NCI-H2107 treated with DMSO at 0.1 percent for 48 hours (cell line): ENCODE results near the gene NPHP3.
"Not testable (repeated sequence)": the region's sequence is repeated elsewhere in the genome, so short reads cannot be mapped to it uniquely, and the experiment has no call there.

Experiments used
- DNase-seq: peaks from one replicate; lab custom pipeline; 2025; ENCODE audit not compliant: unreplicated experiment; lab: John Stamatoyannopoulos, UW

NPHP3 gene

GRCh38 chr3:132650153-132650552 lies 72.1 kb downstream of the NPHP3 start:
- no peak for DNase-seq

- no peak for DNase-seq
These were observed 77.2 kb downstream of the NPHP3 start for GRCh38 chr3:132645058-132645457.

- DNase-seq, result no peak
These were observed 78.8 kb downstream of the NPHP3 start for GRCh38 chr3:132643366-132643765.

DNA sequence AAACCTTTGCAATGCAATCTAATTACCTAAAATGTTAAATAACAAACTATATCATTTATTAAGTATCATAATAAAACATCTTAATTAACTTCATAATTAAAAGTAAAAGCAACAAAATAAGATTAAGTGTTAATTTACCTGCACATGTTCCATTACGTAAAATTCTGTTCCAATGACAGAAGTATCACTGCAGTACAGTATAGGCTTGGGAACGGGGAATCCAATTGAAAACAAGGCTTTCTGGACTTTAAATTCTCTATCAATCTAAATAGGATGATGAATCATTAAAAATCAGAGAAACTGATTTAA lies 79.7 kb downstream of the NPHP3 start:
- no peak for DNase-seq

GRCh38 chr3:132641837-132642538 lies 80.2 kb downstream of the NPHP3 start:
- peak; percentile 70 for DNase-seq

DNA sequence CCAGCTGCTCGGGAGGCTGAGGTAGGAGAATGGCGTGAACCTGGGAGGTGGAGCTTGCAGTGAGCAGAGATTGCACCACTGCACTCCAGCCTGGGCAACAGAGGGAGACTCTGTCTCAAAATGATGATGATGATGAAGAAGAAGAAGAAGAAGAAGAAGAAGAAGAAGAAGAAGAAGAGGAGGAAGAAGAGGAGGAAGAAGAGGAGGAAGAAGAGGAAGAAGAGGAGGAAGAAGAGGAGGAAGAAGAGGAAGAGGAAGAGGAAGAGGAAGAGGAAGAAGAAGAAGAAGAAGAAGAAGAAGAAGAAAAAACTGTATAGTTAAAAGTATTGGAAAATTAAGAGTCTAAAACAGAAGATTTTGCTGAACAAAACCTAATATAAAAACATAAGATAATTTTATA lies 80.8 kb downstream of the NPHP3 start:
- DNase-seq, result not testable (repeated sequence)

DNA sequence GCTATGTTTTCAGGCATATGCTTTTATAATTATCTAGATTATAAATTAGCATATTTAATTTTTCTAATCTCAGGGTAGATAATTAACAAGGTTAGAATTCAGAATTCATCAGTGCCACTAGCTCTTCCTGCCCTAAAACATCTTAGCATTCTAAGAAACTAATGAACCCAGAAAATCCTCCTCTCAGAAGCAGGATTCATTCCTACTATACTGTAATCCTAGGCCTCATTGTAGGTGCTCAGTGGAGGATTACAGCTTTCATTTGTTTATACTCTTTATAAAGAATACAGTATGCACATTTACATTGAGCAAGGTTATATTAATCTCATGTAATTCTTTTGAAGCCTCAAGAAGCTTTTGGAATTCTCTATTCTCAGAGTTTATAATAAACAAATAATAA lies 83.5 kb downstream of the NPHP3 start:
- no peak for DNase-seq

DNA sequence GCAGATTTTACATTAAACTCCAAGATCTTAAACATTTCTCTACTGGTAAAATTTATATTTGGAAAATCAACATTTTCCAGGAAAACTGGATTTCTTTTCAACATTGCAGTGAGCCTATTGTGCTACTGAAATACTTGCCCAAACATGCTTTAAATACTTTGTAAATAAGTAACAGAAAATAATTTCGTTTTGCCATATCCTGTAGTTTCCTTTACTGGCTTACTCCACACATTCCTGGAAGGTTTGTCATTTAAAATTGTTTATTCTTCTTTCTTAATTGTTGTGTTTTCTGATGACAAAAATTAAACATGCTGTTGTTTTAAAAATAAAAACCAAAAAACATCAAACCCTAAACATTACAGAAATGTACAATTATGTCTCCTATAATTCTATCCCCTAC lies 84.6 kb downstream of the NPHP3 start:
- DNase-seq, result no peak

DNA sequence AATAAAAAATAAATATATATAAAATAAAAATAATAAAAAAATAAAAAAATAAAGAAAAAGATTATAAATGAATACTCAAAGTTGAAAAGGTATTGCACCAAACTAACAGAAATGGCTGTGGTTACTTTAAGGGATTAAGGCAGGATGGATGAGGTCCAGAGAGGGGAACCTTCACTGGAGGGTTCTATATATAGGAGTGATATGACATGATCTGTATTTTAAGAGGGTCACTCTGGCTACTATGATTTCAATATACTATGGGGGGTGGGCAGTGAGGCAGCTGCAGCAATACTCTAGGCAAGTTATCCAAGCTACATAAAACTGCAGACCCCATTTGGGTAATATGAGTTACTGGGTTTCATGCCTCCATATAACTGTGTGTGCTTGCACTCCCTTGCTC lies 87.2 kb downstream of the NPHP3 start:
- no peak for DNase-seq
